H9 (cell line): ENCODE data around the gene HUS1B. TPM values are rescaled to one million over a fixed set of nuclear protein-coding genes. Genes with fewer than 3 reads are reported as not detected.

Experiments
- DNase-seq: peaks from one replicate; pipeline ENCODE4 v3.0.0-alpha.2; 2017
- H2AFZ ChIP-seq: one replicate; pipeline ENCODE4 v1.6.1; 2013; ENCODE audit warnings: mild to moderate bottlenecking, low read length, control low read depth, moderate library complexity
- H2AK5ac ChIP-seq: 2 replicates; pipeline ENCODE4 v1.6.1; 2013; ENCODE audit warnings: low read length, control low read depth, mixed read lengths; ENCODE audit not compliant: insufficient read length
- H2BK120ac ChIP-seq: one replicate; pipeline ENCODE4 v1.6.1; 2013; ENCODE audit warnings: low read depth, mild to moderate bottlenecking, low read length, control low read depth, inconsistent platforms; ENCODE audit not compliant: poor library complexity, severe bottlenecking
- H2BK12ac ChIP-seq: 2 replicates; pipeline ENCODE4 v1.6.1; 2013; ENCODE audit warnings: low read length, control low read depth, mixed read lengths, low read depth; ENCODE audit not compliant: insufficient read length
- H2BK15ac ChIP-seq: 2 replicates; pipeline ENCODE4 v1.6.1; 2013; ENCODE audit warnings: low read depth, low read length, control low read depth
- H2BK20ac ChIP-seq: one replicate; pipeline ENCODE4 v1.6.1; 2013; ENCODE audit warnings: low read depth, mild to moderate bottlenecking, low read length, control low read depth, inconsistent platforms; ENCODE audit not compliant: poor library complexity, severe bottlenecking
- H2BK5ac ChIP-seq: 2 replicates; pipeline ENCODE4 v1.6.1; 2013; ENCODE audit warnings: low read length, control low read depth, mixed read lengths; ENCODE audit not compliant: insufficient read length
- H3K14ac ChIP-seq: 2 replicates; pipeline ENCODE4 v1.6.1; 2013; ENCODE audit warnings: low read length, control low read depth; ENCODE audit not compliant: insufficient read depth
- H3K18ac ChIP-seq: 2 replicates; pipeline ENCODE4 v1.6.1; 2013; ENCODE audit warnings: low read depth, mild to moderate bottlenecking, mixed read lengths, low read length, control low read depth; ENCODE audit not compliant: insufficient read length
- H3K23ac ChIP-seq: 2 replicates; pipeline ENCODE4 v1.6.1; 2013; ENCODE audit warnings: low read length, control low read depth, mixed read lengths, low read depth; ENCODE audit not compliant: insufficient read length
- H3K23me2 ChIP-seq: 2 replicates; pipeline ENCODE4 v1.6.1; 2013; ENCODE audit warnings: low read depth, mild to moderate bottlenecking, mixed read lengths, low read length, control low read depth; ENCODE audit not compliant: insufficient read length, poor library complexity, severe bottlenecking
- H3K27ac ChIP-seq: 2 replicates; pipeline ENCODE4 v1.5.1; 2013; ENCODE audit warnings: low read length, control low read depth, mixed read lengths, low read depth; ENCODE audit not compliant: insufficient read length
- H3K27me3 ChIP-seq: 2 replicates; pipeline ENCODE4 v1.6.1; 2013; ENCODE audit warnings: low read length, control low read depth, inconsistent platforms; ENCODE audit not compliant: insufficient read depth
- H3K4ac ChIP-seq: 2 replicates; pipeline ENCODE4 v1.6.1; 2013; ENCODE audit warnings: low read depth, mild to moderate bottlenecking, control low read depth, inconsistent platforms, low read length, moderate library complexity
- H3K4me1 ChIP-seq: 2 replicates; pipeline ENCODE4 v1.6.1; 2013; ENCODE audit warnings: low read length, control low read depth, inconsistent platforms; ENCODE audit not compliant: insufficient read depth
- H3K4me2 ChIP-seq: 2 replicates; pipeline ENCODE4 v1.6.1; 2013; ENCODE audit warnings: low read length, control low read depth, mixed read lengths; ENCODE audit not compliant: insufficient read length, insufficient read depth
- H3K56ac ChIP-seq: 2 replicates; pipeline ENCODE4 v1.6.1; 2013; ENCODE audit warnings: low read depth, mild to moderate bottlenecking, mixed read lengths, low read length, control low read depth; ENCODE audit not compliant: insufficient read length
- H3K79me1 ChIP-seq: 2 replicates; pipeline ENCODE4 v1.6.1; 2013; ENCODE audit warnings: low read depth, mild to moderate bottlenecking, moderate library complexity, low read length, control low read depth, inconsistent platforms; ENCODE audit not compliant: insufficient read depth, poor library complexity, severe bottlenecking
- H3K79me2 ChIP-seq: 2 replicates; pipeline ENCODE4 v1.6.1; 2013; ENCODE audit warnings: low read length, control low read depth, inconsistent platforms; ENCODE audit not compliant: insufficient read depth
- H3K9ac ChIP-seq: 2 replicates; pipeline ENCODE4 v1.6.1; 2013; ENCODE audit warnings: low read length, control low read depth, mixed read lengths; ENCODE audit not compliant: insufficient read length; ENCODE audit errors: extremely low read depth
- H3K9me3 ChIP-seq: one replicate; pipeline ENCODE4 v1.6.1; 2013; ENCODE audit warnings: low read depth, low read length, inconsistent platforms; ENCODE audit not compliant: control insufficient read depth
- H3T11ph ChIP-seq: one replicate; pipeline ENCODE4 v1.6.1; 2013; ENCODE audit warnings: mild to moderate bottlenecking, low read length, control low read depth, inconsistent platforms
- H4K20me1 ChIP-seq: one replicate; pipeline ENCODE4 v1.6.1; 2013; ENCODE audit not compliant: control insufficient read depth, insufficient read length, insufficient read depth
- H4K5ac ChIP-seq: 2 replicates; pipeline ENCODE4 v1.6.1; 2013; ENCODE audit warnings: low read depth, mild to moderate bottlenecking, mixed read lengths, low read length, control low read depth; ENCODE audit not compliant: insufficient read length
- H4K8ac ChIP-seq: replicated peaks from 2 replicates; pipeline ENCODE4 v1.6.1; 2013; ENCODE audit warnings: low read length, control low read depth, mixed read lengths, low read depth; ENCODE audit not compliant: insufficient read length
- H4K91ac ChIP-seq: 2 replicates; pipeline ENCODE4 v1.6.1; 2013; ENCODE audit warnings: low read depth, mild to moderate bottlenecking, moderate library complexity, mixed read lengths, low read length, control low read depth; ENCODE audit not compliant: insufficient read length
- H3K27ac Mint-ChIP-seq, 3 experiments: 2 replicates in 2 of 3; 3 replicates in 1 of 3; pipeline ENCODE4 v1.8.0; 2020 to 2021; ENCODE audit warnings: mixed read lengths in 3 of 3, mild to moderate bottlenecking in 1 of 3, moderate library complexity in 1 of 3
- H3K27me3 Mint-ChIP-seq: 2 replicates; pipeline ENCODE4 v1.8.0; 2021; ENCODE audit warnings: low read depth, mild to moderate bottlenecking, moderate library complexity, mixed read lengths
- H3K36me3 Mint-ChIP-seq, 3 experiments: 2 replicates in 2 of 3; 3 replicates in 1 of 3; pipeline ENCODE4 v1.8.0; 2020 to 2021; ENCODE audit warnings: low read depth in 3 of 3, mixed read lengths in 3 of 3; ENCODE audit not compliant: insufficient read depth in 1 of 3
- H3K4me1 Mint-ChIP-seq, 2 experiments: 2 replicates each; pipeline ENCODE4 v1.8.0; 2020; ENCODE audit warnings: mixed read lengths in 2 of 2
- H3K4me3 Mint-ChIP-seq, 2 experiments: 2 replicates in 1 of 2; 3 replicates in 1 of 2; pipeline ENCODE4 v1.8.0; 2020 to 2021; ENCODE audit warnings: mild to moderate bottlenecking in 2 of 2, mixed read lengths in 2 of 2, moderate library complexity in 1 of 2
- H3K9me3 Mint-ChIP-seq, 2 experiments: 2 replicates in 1 of 2; 3 replicates in 1 of 2; pipeline ENCODE4 v1.8.0; 2020; ENCODE audit warnings: mild to moderate bottlenecking in 2 of 2, mixed read lengths in 2 of 2, moderate library complexity in 1 of 2
- CTCF ChIP-seq: fragments of 200-600 bp; sonication (generic); conservative IDR thresholded peaks from 3 replicates; pipeline ENCODE4 v1.8.0; 2021; ENCODE audit warnings: antibody characterized with exemption, mild to moderate bottlenecking
- WGBS: extraction: QIAGEN DNeasy Blood & Tissue Kit; methylation state at CpG from one replicate; pipeline ENCODE4 v1.1.7; 2013; ENCODE audit warnings: missing lambda C conversion rate, low lambda C conversion rate, mixed read lengths; ENCODE audit not compliant: insufficient read length; ENCODE audit errors: extremely low coverage; 5-methylcytosine and 5-hydroxymethylcytosine counted together
- total RNA-seq: library from RNA; stranded (reverse); gene quantifications from 2 replicates; pipeline ENCODE4 v1.2.1, GENCODE V29; 2021

The HUS1B gene
- total RNA-seq, 1 experiment from 2014 or later = 0.96 TPM

- Histone ChIP-seq H3K4me2 (no peak overlapping the region), H3T11ph (no peak overlapping the region), H2BK15ac (no peak overlapping the region), H2BK20ac (no peak overlapping the region), H4K8ac (no peak overlapping the region), H4K91ac (no peak overlapping the region), H4K5ac (no peak overlapping the region), H3K79me2 (0 out of 2 replicates have a peak, but pooled peaks cover 2% of the 10 kb centered on the region), H3K18ac (no peak overlapping the region), H2BK5ac (no peak overlapping the region), H2AK5ac (no peak overlapping the region), H3K14ac (no peak overlapping the region), H2AFZ (no peak overlapping the region), H2BK120ac (no peak overlapping the region), H4K20me1 (no peaks in the 10 kb centered on the region), H3K9ac (no peak overlapping the region), H3K56ac (no peak overlapping the region), H3K27ac (no peak overlapping the region), H3K4ac (no peak overlapping the region), H3K4me1 (peaks cover 2% of the 10 kb centered on the region; the same call in 1 of the 2 replicates), H3K23me2 (no peaks in the 10 kb centered on the region), H3K27me3 (no peaks in the 10 kb centered on the region), H3K9me3 (no peaks in the 10 kb centered on the region), H3K79me1 (no peaks in the 10 kb centered on the region), H2BK12ac (no peak overlapping the region), H3K23ac (no peak overlapping the region)
- TF ChIP-seq CTCF = no peak
- no peak for DNase-seq
- H3K27me3 Mint-ChIP-seq = no peaks in the 10 kb centered on the region
- peaks cover 24 to 29% of the 10 kb centered on the region in 2 experiments for H3K4me1 Mint-ChIP-seq
- H3K4me3 Mint-ChIP-seq = no peak overlapping the region
- no peaks in the 10 kb centered on the region; a peak in 1 of 5 replicates for H3K9me3 Mint-ChIP-seq
- peaks cover 7 to 9% (median 7%) of the 10 kb centered on the region in 3 experiments; a peak in 6 of 7 replicates for H3K36me3 Mint-ChIP-seq
- no CpG with 5 or more reads among the region's 4 CpGs for WGBS
- H3K27ac Mint-ChIP-seq = peak overlapping the region in 1 of 3 experiments; percentile 49; a peak in 1 of 7 replicates
Measured at GRCh38 chr6:650098-650497, 6.8 kb downstream of the HUS1B start.
